SK-N-MC (cell line): ENCODE results near the gene HES7.

Experiments used
- EZH2 ChIP-seq: fragments of 200-600 bp; sonication (generic); IDR thresholded peaks from one replicate; pipeline ENCODE4 v1.6.1; 2017; ENCODE audit warnings: antibody characterized with exemption
- FOXP2 ChIP-seq: optimal IDR thresholded peaks from 2 replicates; pipeline ENCODE3; 2011; ENCODE audit warnings: mild to moderate bottlenecking, moderate library complexity; ENCODE audit not compliant: insufficient read depth; ENCODE audit errors: extremely low read length, control extremely low read depth
- POLR2AphosphoS5 ChIP-seq: IDR thresholded peaks from 2 replicates; pipeline ENCODE4 v1.6.1; 2012; ENCODE audit warnings: mild to moderate bottlenecking, low read depth, low read length, borderline replicate concordance

DNA sequence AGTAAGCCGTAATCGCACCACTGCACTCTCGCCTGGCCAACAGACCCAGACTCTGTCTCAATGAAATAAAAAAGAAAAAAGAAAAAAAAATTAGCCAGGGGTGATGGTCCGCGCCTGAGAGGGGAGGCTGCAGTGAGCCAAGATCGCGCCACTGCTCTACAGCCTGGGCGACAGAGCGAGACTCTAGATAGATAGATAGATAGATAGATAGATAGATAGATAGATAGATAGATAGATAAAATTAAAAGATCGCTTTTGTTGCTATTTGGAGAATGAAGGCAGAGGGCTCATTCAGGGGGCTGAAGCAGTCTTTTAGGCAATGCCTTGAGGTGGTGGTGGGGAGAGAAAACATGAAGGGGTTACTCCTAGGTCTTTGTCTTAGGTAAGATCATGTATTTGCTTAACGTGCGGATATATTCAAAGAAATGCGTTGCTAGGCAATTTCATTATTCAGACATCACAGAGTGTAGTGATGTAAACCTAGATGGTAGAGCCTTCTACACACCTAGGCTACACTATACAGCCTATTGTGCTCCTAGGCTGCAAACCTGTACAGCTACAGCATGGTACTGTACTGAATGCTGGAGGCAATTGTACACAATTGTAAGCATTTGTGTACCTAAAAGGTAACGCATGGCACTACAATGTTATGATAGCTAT lies 4.3 kb upstream of the HES7 start:
- no peak for TF ChIP-seq EZH2
- TF ChIP-seq POLR2AphosphoS5: no peak
- no peak for TF ChIP-seq FOXP2
